SK-N-SH treated with all-trans-retinoic acid at 6 μM for 48 hours (cell line): ENCODE results near the gene PLBD2.

Experiments
- ARNTL ChIP-seq: fragments of 450-650 bp; formaldehyde crosslinking; IDR thresholded peaks from 2 replicates; pipeline ENCODE4 v1.5.0; 2020; ENCODE audit warnings: low read depth, mild to moderate bottlenecking, moderate library complexity, borderline replicate concordance
- CREB5 ChIP-seq: fragments of 250-450 bp; sonication (Bioruptor Pico); IDR thresholded peaks from 2 replicates; pipeline ENCODE4 v1.5.1; 2020; ENCODE audit warnings: low read depth, mild to moderate bottlenecking, moderate library complexity
- CSRNP3 ChIP-seq: fragments of 250-450 bp; sonication (Bioruptor Pico); IDR thresholded peaks from 2 replicates; pipeline ENCODE4 v1.5.1; 2021; ENCODE audit warnings: mild to moderate bottlenecking, moderate library complexity
- PATZ1 ChIP-seq: fragments of 250-450 bp; sonication (Bioruptor Pico); IDR thresholded peaks from 2 replicates; pipeline ENCODE4 v1.8.0; 2020; ENCODE audit warnings: mild to moderate bottlenecking, moderate library complexity, borderline replicate concordance
- PPARA ChIP-seq: fragments of 250-450 bp; sonication (Bioruptor Pico); IDR thresholded peaks from 2 replicates; pipeline ENCODE4 v1.5.0; 2020; ENCODE audit warnings: mild to moderate bottlenecking, borderline replicate concordance
- SNAI2 ChIP-seq: fragments of 250-450 bp; sonication (Bioruptor Pico); IDR thresholded peaks from 2 replicates; pipeline ENCODE4 v1.5.0; 2020; ENCODE audit warnings: mild to moderate bottlenecking, moderate library complexity

- TF ChIP-seq CREB5 (no peak), PPARA (no peak), CSRNP3 (CRISPR knock-in tag) (no peak), ARNTL (CRISPR knock-in tag) (no peak), SNAI2 (CRISPR knock-in tag) (no peak), PATZ1 (CRISPR knock-in tag) (no peak)
Observed at GRCh38 chr12:113322343-113322742, 36.0 kb upstream of the PLBD2 start.
